ENCODE data around the gene CCND1.

The CCND1 gene

DNA sequence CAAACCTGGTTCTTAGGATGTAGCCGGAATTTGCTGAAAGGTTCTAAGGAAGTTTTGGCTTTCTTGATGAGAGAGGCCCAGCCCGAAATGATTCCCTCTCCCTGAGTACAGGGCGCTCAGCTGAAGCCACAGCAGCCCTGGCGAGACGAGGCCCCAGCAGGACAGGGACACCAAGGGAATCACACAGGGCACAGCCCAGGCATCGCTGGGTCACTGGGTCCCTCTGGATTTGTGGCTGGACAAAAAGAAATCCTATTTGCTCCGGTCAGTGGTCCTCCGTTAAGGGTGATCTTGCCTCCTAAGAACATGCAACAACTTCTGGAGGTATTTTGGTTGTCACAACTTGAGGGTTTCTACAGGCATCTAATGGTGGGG, 56.5 kb downstream of the CCND1 start:
- no peaks in the 10 kb centered on the region; the same call in 1 of the 2 replicates for H3F3A ChIP-seq (ENCODE audit: control insufficient read depth, insufficient read depth)
- no peaks in the 10 kb centered on the region for H3K36me3 ChIP-seq (ENCODE audit: control insufficient read depth, low read length)
- no peaks in the 10 kb centered on the region for H3K9me2 ChIP-seq (replicated peaks; ENCODE audit: control insufficient read depth, low read length)
- H3K4me2 ChIP-seq (ENCODE audit: low read length) = no peak overlapping the region
- no peaks in the 10 kb centered on the region for H3K9me3 ChIP-seq (ENCODE audit: control insufficient read depth, insufficient read depth, low read length)
- peaks cover 5% of the 10 kb centered on the region; the same call in 1 of the 2 replicates for H4K20me1 ChIP-seq (ENCODE audit: control insufficient read depth, insufficient read depth, low read depth, low read length)
- H3K4me3 ChIP-seq (ENCODE audit: low read length) = no peak overlapping the region
- H3K27ac ChIP-seq (ENCODE audit: low read depth, low read length) = no peak overlapping the region
- H3K79me2 ChIP-seq (ENCODE audit: control insufficient read depth, low read length) = no peaks in the 10 kb centered on the region
- no peak for TF ChIP-seq EZH2phosphoT487 (IDR thresholded peaks at IDR 0.05; ENCODE audit: borderline replicate concordance, low read length)
- TF ChIP-seq, protein P1, sequence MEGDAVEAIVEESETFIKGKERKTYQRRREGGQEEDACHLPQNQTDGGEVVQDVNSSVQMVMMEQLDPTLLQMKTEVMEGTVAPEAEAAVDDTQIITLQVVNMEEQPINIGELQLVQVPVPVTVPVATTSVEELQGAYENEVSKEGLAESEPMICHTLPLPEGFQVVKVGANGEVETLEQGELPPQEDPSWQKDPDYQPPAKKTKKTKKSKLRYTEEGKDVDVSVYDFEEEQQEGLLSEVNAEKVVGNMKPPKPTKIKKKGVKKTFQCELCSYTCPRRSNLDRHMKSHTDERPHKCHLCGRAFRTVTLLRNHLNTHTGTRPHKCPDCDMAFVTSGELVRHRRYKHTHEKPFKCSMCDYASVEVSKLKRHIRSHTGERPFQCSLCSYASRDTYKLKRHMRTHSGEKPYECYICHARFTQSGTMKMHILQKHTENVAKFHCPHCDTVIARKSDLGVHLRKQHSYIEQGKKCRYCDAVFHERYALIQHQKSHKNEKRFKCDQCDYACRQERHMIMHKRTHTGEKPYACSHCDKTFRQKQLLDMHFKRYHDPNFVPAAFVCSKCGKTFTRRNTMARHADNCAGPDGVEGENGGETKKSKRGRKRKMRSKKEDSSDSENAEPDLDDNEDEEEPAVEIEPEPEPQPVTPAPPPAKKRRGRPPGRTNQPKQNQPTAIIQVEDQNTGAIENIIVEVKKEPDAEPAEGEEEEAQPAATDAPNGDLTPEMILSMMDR (IDR thresholded peaks at IDR 0.05; ENCODE audit: low read depth, low read length, poor library complexity, severe bottlenecking) = no peak
- peaks cover 22% of the 10 kb centered on the region for H3K27me3 ChIP-seq (ENCODE audit: control insufficient read depth, low read length)
- peaks cover 11% of the 10 kb centered on the region for H3K4me1 ChIP-seq (ENCODE audit: control insufficient read depth, low read length)

DNA sequence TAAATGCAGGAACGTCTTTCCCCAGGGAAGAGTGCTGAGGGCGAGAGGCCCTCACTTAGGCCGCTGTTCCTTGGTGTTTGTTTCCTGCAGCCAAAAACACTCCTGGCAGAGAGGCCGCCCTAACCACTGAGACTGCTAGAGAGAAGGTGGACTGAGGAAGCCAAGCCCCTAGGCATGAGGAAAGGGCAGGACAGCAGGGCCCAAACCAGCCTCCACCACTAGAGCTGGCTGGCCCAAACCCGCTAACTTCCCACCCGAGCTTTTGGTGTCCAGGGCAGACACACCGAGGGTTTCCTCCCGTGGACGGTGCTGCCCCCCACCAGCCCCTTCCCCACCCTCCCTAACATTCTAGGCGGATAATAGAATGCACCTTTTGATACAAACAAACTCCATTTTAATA, 56.9 kb downstream of the CCND1 start:
- Histone ChIP-seq H3K9me2 (replicated peaks; ENCODE audit: control insufficient read depth, low read length) (no peaks in the 10 kb centered on the region), H3K4me2 (ENCODE audit: low read length) (no peak overlapping the region), H3K4me3 (ENCODE audit: low read length) (no peak overlapping the region), H3K4me1 (ENCODE audit: control insufficient read depth, low read length) (peaks cover 11% of the 10 kb centered on the region), H3K79me2 (ENCODE audit: control insufficient read depth, low read length) (no peaks in the 10 kb centered on the region), H3F3A (ENCODE audit: control insufficient read depth, insufficient read depth) (no peaks in the 10 kb centered on the region; the same call in 1 of the 2 replicates), H4K20me1 (ENCODE audit: control insufficient read depth, insufficient read depth, low read depth, low read length) (peaks cover 5% of the 10 kb centered on the region; the same call in 1 of the 2 replicates), H3K27me3 (ENCODE audit: control insufficient read depth, low read length) (peaks cover 22% of the 10 kb centered on the region), H3K27ac (ENCODE audit: low read depth, low read length) (no peak overlapping the region), H3K36me3 (ENCODE audit: control insufficient read depth, low read length) (no peaks in the 10 kb centered on the region), H3K9me3 (ENCODE audit: control insufficient read depth, insufficient read depth, low read length) (no peaks in the 10 kb centered on the region)
- TF ChIP-seq, protein P1 (IDR thresholded peaks at IDR 0.05; ENCODE audit: low read depth, low read length, poor library complexity, severe bottlenecking) = no peak
- TF ChIP-seq EZH2phosphoT487 (IDR thresholded peaks at IDR 0.05; ENCODE audit: borderline replicate concordance, low read length) = no peak

DNA sequence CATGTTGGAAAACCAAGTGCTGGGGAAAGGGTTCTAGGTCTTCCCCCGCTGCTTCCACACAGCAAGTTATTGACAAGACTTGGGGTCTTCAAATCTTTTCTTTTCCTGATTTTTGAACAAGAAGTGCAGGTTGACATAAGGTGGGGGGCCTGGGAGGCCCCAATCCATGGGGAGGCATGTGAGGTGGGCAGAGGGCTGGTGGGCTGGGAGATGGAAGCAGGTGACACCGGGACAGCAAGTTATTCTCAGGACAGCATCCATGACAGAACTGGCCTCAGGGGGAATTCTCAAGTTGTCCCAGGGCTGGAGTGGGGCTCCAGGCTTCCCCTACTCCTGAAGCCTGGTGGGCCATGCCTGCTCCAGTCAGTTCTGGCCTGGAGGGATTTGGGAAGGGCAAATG, 57.4 kb downstream of the CCND1 start:
- peaks cover 22% of the 10 kb centered on the region for H3K27me3 ChIP-seq (ENCODE audit: control insufficient read depth, low read length)
- H3K4me1 ChIP-seq (ENCODE audit: control insufficient read depth, low read length) = peaks cover 11% of the 10 kb centered on the region
- H4K20me1 ChIP-seq (ENCODE audit: control insufficient read depth, insufficient read depth, low read depth, low read length) = peaks cover 5% of the 10 kb centered on the region; the same call in 1 of the 2 replicates
- TF ChIP-seq, protein P1 (IDR thresholded peaks at IDR 0.05; ENCODE audit: low read depth, low read length, poor library complexity, severe bottlenecking) = no peak
- TF ChIP-seq EZH2phosphoT487 (IDR thresholded peaks at IDR 0.05; ENCODE audit: borderline replicate concordance, low read length) = no peak
- no peaks in the 10 kb centered on the region for H3K9me3 ChIP-seq (ENCODE audit: control insufficient read depth, insufficient read depth, low read length)
- no peaks in the 10 kb centered on the region for H3K36me3 ChIP-seq (ENCODE audit: control insufficient read depth, low read length)
- no peak overlapping the region for H3K4me2 ChIP-seq (ENCODE audit: low read length)
- no peaks in the 10 kb centered on the region for H3K9me2 ChIP-seq (replicated peaks; ENCODE audit: control insufficient read depth, low read length)
- H3K4me3 ChIP-seq (ENCODE audit: low read length) = no peak overlapping the region
- no peaks in the 10 kb centered on the region for H3K79me2 ChIP-seq (ENCODE audit: control insufficient read depth, low read length)
- no peak overlapping the region for H3K27ac ChIP-seq (ENCODE audit: low read depth, low read length)
- no peaks in the 10 kb centered on the region; the same call in 1 of the 2 replicates for H3F3A ChIP-seq (ENCODE audit: control insufficient read depth, insufficient read depth)

Data from DOHH2 (cell line).